ENCODE measurements around the gene UTP11.
"Not testable (repeated sequence)": the region's sequence is repeated elsewhere in the genome, so short reads cannot be mapped to it uniquely, and the experiment has no call there.

UTP11 gene

GRCh38 chr1:38012363-38013226, at the start of gene UTP11:
Gene UTP11 (plus strand): TSS chr1:38012734. CDS start chr1:38012803, 69 bp downstream.
- DNase-seq, result peak; percentile 81

- not testable (repeated sequence) for DNase-seq
These were observed 48.4 kb upstream of the UTP11 start for GRCh38 chr1:37964106-37964505.

GRCh38 chr1:37965301-37965700, 47.2 kb upstream of the UTP11 start:
- DNase-seq, result no peak

GRCh38 chr1:37973684-37974083, 38.9 kb upstream of the UTP11 start:
- DNase-seq, result not testable (repeated sequence)

- no peak for DNase-seq
These were observed 38.0 kb upstream of the UTP11 start for GRCh38 chr1:37974567-37974966.

- DNase-seq, result not testable (repeated sequence)
These were observed 37.5 kb upstream of the UTP11 start for GRCh38 chr1:37975083-37975482.

- DNase-seq, result no peak
These were observed 34.0 kb upstream of the UTP11 start for GRCh38 chr1:37978541-37978940.

GRCh38 chr1:37983546-37983945, 29.0 kb upstream of the UTP11 start:
- DNase-seq, result no peak

- DNase-seq, result no peak
These were observed 24.9 kb upstream of the UTP11 start for GRCh38 chr1:37987679-37988078.

GRCh38 chr1:37989361-37989930, 23.1 kb upstream of the UTP11 start:
- no peak for DNase-seq

GRCh38 chr1:37994886-37995566, 17.5 kb upstream of the UTP11 start:
- no peak for DNase-seq

- no peak for DNase-seq
These were observed 16.7 kb upstream of the UTP11 start for GRCh38 chr1:37995751-37996345.

GRCh38 chr1:37997256-37998088, 15.1 kb upstream of the UTP11 start:
- DNase-seq, result no peak

GRCh38 chr1:37998089-37998808, 14.3 kb upstream of the UTP11 start:
- no peak for DNase-seq

GRCh38 chr1:37998913-37999429, 13.6 kb upstream of the UTP11 start:
- no peak for DNase-seq

- no peak for DNase-seq
These were observed 12.9 kb upstream of the UTP11 start for GRCh38 chr1:37999430-38000232.

- no peak for DNase-seq
These were observed 12.4 kb upstream of the UTP11 start for GRCh38 chr1:38000233-38000528.

GRCh38 chr1:38000529-38001455, 11.7 kb upstream of the UTP11 start:
- DNase-seq, result no peak
